Measurements from ENCODE around the gene BBS9.
"Not testable (repeated sequence)": the region's sequence is repeated elsewhere in the genome, so short reads cannot be mapped to it uniquely, and the experiment has no call there.

The BBS9 gene

GRCh38 chr7:33258491-33258951, 129.2 kb downstream of the BBS9 start:
- Histone ChIP-seq H3K9ac (no peak overlapping the region), H3K79me2 (ENCODE audit: insufficient read depth, low read depth) (no peaks in the 10 kb centered on the region), H3K4me3 (IDR thresholded peaks at IDR 0.05; ENCODE audit: insufficient read depth, low read depth, low read length) (no peak overlapping the region), H2AFZ (ENCODE audit: low read depth) (no peak overlapping the region), H3K4me1 (ENCODE audit: low read depth, poor library complexity, severe bottlenecking) (peaks cover 26% of the 10 kb centered on the region), H3K36me3 (ENCODE audit: insufficient read depth) (no peaks in the 10 kb centered on the region), H4K20me1 (ENCODE audit: insufficient read depth) (no peaks in the 10 kb centered on the region), H3K4me2 (no peak overlapping the region), H3K27me3 (ENCODE audit: insufficient read depth, low read depth) (no peaks in the 10 kb centered on the region), H3K27ac (no peak overlapping the region)
- no peak for TF ChIP-seq CTCF (conservative IDR thresholded peaks at IDR 0.05; ENCODE audit: low read depth, low read length)

GRCh38 chr7:33261585-33261984, 132.2 kb downstream of the BBS9 start:
- Histone ChIP-seq H2AFZ (ENCODE audit: low read depth) (0 out of 2 replicates have a peak overlapping the region, but pooled peaks have one; percentile 0), H3K4me3 (IDR thresholded peaks at IDR 0.05; ENCODE audit: insufficient read depth, low read depth, low read length) (no peak overlapping the region), H3K4me2 (peak overlapping the region; percentile 40), H4K20me1 (ENCODE audit: insufficient read depth) (no peaks in the 10 kb centered on the region), H3K79me2 (ENCODE audit: insufficient read depth, low read depth) (no peaks in the 10 kb centered on the region), H3K36me3 (ENCODE audit: insufficient read depth) (no peaks in the 10 kb centered on the region), H3K27ac (peak overlapping the region; percentile 8; the same call in 1 of the 2 replicates), H3K9ac (no peak overlapping the region), H3K27me3 (ENCODE audit: insufficient read depth, low read depth) (no peaks in the 10 kb centered on the region), H3K4me1 (ENCODE audit: low read depth, poor library complexity, severe bottlenecking) (peaks cover 26% of the 10 kb centered on the region)
- TF ChIP-seq CTCF (conservative IDR thresholded peaks at IDR 0.05; ENCODE audit: low read depth, low read length) = no peak

DNA sequence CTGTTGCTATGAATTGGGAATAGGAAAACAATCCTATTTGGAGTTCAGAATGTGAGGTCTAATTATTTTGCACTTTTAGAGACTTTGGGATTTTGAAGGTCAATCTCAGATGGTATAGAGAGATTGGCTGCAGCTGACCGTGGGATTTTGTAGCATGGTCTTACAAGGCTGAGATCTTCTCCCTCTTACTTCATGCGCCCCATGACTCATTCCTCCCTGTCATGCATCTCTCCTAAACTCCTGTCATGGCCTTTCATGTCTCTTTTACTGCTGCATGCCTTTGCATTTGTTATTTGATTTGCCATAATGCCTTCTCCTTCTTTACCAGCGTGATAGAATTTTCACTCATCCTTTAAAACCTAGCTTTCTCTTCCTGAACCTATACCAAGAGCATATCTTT, 133.1 kb downstream of the BBS9 start:
- Histone ChIP-seq H3K9ac (no peak overlapping the region), H3K27ac (no peak overlapping the region), H3K27me3 (ENCODE audit: insufficient read depth, low read depth) (no peaks in the 10 kb centered on the region), H3K4me3 (IDR thresholded peaks at IDR 0.05; ENCODE audit: insufficient read depth, low read depth, low read length) (no peak overlapping the region), H3K4me2 (peak overlapping the region; percentile 40), H3K4me1 (ENCODE audit: low read depth, poor library complexity, severe bottlenecking) (peaks cover 26% of the 10 kb centered on the region), H3K36me3 (ENCODE audit: insufficient read depth) (no peaks in the 10 kb centered on the region), H3K79me2 (ENCODE audit: insufficient read depth, low read depth) (no peaks in the 10 kb centered on the region), H2AFZ (ENCODE audit: low read depth) (no peak overlapping the region), H4K20me1 (ENCODE audit: insufficient read depth) (no peaks in the 10 kb centered on the region)
- TF ChIP-seq CTCF (conservative IDR thresholded peaks at IDR 0.05; ENCODE audit: low read depth, low read length) = no peak

DNA sequence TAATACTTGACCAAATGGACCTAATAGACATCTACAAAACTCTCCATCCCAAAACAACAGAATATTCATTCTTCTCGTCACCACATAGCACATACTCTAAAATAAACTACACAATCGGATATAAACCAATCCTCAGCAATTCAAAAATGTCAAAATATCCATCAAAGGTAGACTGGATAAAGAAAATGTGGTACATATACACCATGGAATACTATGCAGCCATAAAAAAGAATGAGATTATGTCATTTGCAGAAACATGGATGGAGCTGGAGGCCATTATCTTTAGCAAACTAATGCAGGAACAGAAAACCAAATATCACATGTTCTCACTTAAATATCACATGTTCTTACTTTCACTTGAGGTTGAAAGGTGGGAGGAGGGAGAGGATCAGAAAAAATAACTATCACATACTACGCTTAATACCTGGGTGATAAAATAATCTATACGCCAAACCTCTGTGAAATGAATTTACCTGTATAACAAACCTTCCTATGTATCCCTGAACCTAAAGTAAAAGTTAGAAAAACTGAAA, 142.5 kb downstream of the BBS9 start:
- not testable (repeated sequence) for H3K27ac ChIP-seq; H3K27me3 ChIP-seq (ENCODE audit: insufficient read depth, low read depth); H3K36me3 ChIP-seq (ENCODE audit: insufficient read depth); H4K20me1 ChIP-seq (ENCODE audit: insufficient read depth); H3K79me2 ChIP-seq (ENCODE audit: insufficient read depth, low read depth); H2AFZ ChIP-seq (ENCODE audit: low read depth); H3K9ac ChIP-seq; H3K4me3 ChIP-seq (IDR thresholded peaks at IDR 0.05; ENCODE audit: insufficient read depth, low read depth, low read length); H3K4me2 ChIP-seq
- peaks cover 18% of the 10 kb centered on the region for H3K4me1 ChIP-seq (ENCODE audit: low read depth, poor library complexity, severe bottlenecking)

DNA sequence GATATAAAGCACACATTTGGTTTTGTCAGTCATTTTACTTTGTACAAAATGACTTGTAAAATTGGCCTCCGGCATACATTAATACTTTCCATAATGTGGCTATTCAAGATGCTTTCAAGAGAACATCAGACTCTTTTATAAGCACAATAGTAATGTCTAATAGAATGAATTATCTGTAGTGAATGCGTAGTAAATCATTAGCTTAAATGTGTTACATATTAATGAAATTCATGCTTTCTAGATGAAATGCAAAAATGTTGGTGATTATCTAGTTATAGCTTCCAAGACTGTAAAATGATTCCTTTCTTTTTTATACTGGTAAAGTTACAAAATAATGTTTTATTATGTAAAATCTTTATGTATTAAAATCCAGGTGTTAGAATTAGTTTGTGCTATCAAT, 144.0 kb downstream of the BBS9 start:
- Histone ChIP-seq H4K20me1 (ENCODE audit: insufficient read depth) (no peaks in the 10 kb centered on the region), H3K27me3 (ENCODE audit: insufficient read depth, low read depth) (no peaks in the 10 kb centered on the region), H3K4me1 (ENCODE audit: low read depth, poor library complexity, severe bottlenecking) (peaks cover 32% of the 10 kb centered on the region), H3K9ac (no peak overlapping the region), H3K36me3 (ENCODE audit: insufficient read depth) (no peaks in the 10 kb centered on the region), H3K4me2 (no peak overlapping the region), H3K4me3 (IDR thresholded peaks at IDR 0.05; ENCODE audit: insufficient read depth, low read depth, low read length) (no peak overlapping the region), H2AFZ (ENCODE audit: low read depth) (no peak overlapping the region), H3K27ac (no peak overlapping the region), H3K79me2 (ENCODE audit: insufficient read depth, low read depth) (no peaks in the 10 kb centered on the region)
- TF ChIP-seq CTCF (conservative IDR thresholded peaks at IDR 0.05; ENCODE audit: low read depth, low read length) = no peak

Data from KMS-11 (cell line).